Measurements from ENCODE around the gene EHD4.

The EHD4 gene

DNA sequence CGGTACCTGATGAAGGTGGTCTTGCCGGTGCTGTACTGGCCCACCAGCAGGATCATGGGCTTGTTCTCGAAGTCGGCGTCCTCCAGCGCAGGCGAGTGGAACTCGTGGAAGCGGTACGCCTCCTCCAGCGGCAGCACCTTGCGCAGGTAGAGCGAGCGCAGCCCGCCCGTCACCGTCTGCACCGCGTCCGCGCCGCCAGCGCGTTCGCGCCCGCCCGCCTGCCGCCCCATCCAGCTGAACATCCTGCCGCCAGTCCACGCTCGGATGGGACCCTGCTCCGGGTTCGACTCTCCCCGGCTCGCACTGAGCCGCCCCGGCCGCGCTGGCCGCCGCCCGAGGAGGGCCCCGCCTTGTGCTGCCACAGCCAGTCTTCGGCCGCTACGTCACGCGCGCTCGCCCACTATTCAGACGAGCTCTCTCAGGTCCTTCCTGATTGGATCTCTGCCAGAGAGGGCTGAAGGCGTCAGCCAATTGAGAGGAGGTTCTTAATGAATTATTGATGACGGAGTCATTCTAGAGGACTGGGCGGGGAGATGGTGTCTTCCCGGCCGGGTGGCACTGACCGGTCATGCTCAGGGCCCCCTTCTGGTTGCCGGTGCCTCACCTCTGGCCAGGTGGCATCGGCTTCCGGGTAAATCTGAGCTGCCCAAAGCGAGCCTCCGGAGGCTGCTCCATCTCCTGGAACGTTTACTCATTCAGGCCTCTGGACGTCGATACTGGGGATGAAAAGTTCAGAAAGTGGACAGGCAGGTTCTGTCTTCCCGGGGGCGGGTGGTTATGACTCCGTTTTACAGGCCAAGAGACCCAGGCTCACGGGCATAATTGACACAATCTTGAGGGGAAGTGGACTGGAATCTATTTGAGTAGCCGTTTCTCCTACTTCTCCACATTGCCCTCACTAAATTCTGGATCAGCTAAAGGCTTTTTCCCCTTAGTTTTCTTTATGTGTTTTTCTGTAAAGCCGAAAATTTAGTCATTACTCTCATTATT lies at the start of gene EHD4:
TSS of gene EHD4 (minus strand) at position 305 of the 990 bp plus-strand sequence. CDS start at position 242, 63 bp downstream.
- DNase-seq = peak; percentile 97

DNA sequence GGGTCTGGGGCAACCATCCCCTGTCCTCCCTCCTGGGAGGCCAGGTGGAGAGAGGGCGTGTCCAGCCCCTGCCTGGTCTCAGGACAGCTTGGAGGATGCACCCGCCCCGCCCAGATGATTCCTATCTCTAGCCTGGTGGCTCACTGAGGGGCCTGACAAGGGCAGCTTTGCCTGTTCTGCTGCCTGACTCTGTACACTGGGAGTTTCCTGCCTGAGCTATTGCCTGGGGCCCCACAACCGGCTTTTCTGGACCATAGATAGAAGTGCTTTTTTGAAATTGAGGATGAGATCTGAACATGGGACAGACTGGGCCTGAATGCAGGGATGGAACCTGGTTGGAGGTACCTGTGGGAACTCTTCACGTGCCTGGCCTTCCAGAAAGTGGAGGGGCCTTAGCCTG lies 49.2 kb upstream of the EHD4 start:
- no peak for DNase-seq

DNA sequence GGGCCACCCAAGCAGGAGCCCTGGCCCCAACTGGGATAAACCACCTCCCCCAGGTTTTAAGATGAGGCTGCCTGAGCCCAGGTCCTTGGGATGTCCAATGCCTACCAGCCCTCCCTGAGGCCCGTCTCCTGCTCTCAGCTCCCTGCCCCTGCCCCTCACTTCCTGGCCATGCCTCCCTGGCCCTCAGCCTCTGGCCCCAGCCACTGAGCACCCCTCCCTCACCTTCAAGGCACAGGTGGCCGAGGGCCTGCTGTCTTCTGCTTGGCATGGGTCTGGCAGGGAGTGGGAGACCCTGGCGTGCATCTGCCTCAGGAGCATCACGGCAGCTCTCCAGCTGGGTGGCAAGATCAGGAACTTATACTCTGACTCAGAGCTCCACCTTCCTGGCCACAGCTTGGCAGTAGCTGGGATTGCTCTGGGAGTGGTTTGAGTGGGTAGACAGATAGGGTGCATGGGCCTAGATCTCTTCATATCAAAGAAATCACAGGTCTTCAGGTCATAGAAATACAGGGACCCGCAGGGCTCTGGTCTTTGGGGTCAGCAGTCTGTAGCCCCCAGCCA lies 48.4 kb upstream of the EHD4 start, which contains the start of gene PLA2G4E:
TSS of gene PLA2G4E (minus strand) at position 330 of the 561 bp plus-strand sequence. CDS start at position 318, 12 bp downstream.
- DNase-seq = no peak

DNA sequence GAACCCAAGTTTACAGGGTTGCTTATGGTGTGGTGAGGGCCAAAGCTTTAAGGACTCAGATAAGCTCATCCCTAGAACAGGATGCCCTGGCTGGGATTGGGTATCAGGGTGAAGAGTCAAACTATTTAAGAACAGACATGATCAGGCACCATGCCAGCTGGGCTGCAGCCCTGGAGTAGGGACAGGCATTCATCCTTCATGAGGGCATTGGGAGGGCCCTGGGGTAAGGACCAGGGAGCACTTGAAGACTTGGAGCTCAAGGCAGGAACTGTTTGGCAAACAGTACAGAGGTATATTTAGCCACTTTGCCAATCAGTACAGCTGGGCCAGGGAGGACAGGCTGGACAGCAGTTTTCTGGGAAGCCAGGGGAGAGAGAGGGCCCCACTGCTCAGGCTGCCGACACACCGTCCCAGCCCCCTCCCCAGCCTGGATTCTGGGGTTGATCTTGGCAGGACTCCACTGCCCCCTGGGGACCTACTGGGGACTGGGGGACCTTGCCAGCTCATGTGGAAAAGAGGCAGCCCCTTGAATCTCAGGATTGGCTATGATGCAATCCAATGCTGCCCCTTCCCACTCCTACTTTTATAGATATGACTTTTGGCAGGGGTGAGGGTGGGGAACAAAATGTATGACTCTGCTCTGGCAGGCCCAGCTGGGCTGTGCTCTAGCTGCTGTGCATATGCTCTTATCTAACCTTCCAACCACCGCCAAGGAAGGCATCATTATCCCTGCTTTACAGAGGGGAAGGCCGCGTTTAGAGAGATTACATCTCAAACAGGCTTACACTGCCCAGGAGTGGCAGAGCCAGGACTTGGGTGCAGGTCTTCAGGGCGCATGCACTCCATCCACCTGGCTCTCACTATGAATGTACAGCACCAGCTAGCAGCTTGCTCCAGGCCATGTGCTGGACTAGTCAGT lies 46.2 kb upstream of the EHD4 start:
- DNase-seq = no peak

DNA sequence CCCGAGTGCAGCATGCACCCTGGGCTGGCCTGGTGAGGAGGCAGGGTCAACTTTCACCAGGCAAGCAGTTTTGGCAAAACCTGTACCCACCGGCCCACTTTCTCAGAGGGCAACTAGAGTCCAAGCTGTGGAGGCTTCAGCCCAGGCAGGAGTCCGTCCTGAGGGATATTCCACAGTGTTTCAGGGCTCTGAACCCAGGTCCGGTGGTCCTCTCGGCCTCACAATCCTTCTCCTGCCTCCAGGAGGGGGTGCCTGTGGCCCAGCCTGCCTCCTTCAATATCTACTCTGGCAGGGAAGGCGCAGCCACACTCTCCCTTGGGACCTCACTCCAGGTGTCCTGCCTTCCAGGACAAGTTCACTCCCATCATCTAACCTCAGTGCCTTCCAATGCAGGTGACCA lies 44.6 kb upstream of the EHD4 start:
- no peak for DNase-seq

DNA sequence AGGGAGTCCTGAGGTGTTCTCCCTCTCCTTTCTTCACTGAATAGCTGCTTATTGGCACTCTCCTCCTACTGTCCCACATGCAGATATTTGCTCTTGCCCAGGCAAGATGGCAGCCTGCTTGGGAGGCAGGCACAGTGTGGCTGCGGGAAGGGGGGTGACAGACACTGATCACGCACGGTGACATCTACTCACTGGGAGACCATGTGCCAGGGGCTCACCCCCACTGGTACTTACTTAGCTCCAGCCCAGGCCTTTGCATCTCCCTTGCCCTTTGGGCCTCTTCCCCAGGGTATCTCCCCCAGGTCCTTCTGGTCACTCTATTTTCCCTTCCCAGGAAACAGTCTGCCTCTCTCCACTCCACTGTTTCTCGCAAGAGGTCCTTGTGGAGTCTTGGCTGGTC lies 42.0 kb upstream of the EHD4 start:
- no peak for DNase-seq

DNA sequence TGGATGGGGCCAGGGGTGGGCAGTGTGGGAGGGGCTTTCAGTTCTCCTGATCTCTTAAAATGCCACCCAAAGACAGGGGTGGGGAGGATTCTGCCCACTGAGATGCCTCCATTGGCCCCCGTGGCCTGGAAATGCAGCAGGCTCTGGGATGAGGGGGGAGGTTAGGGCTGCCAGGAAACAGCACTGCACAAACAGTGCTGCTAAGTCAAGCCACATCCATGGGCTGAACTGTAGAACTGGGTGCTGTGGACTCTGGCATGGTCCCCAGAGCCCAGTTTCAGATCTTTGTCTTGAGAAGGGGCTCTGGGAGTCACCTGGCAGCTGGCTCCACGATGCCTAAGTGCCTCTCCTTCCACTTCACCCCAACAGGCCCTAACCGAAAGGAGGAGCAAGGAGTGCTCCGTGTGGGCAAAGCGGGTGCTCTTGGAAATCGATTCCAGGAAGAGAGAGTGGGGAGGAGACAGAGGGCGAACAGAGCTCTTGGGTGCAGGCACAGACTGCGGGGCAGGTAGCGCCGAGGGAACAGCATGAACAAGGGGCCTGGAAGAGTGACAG lies 40.6 kb upstream of the EHD4 start:
- no peak for DNase-seq

DNA sequence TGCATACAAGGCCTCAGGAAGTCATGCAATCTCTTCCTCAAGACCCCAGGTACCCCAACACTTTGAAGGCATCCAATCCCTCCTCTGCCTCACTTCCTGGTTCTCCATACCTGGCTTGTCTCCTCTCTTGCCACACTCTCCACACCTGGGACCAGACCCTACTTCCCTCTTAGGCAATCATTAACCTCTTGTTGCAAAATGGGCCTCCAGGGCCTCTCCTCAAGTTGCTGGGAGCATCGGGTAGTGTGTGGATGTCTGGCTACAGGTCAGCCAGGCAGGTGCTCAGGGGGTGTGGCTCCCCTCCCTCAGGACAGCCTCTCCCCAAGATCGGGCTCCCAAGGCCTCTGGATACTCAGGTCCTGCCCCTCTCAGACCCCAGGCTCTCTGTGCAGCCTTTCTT lies 39.9 kb upstream of the EHD4 start:
- DNase-seq = no peak

DNA sequence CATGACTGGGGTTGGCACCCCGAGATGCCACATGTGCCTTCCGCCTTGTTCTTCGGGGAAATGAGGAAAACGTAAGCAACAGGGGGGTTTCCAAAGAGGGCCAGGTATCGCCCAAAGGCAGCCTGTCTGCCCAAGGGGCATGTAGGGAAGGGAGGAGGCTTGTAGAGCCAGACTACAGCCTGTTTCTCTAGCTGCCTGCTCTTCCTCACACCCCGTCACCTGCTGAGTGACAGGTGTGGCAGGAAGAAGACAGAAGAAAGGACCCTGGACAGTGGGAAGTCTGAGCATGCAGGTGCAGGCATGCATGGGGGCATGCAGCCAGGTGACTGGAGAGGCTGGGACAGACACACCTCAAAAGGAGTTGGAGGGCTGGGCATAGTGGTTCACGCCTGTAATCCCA lies 38.7 kb upstream of the EHD4 start:
- no peak for DNase-seq

DNA sequence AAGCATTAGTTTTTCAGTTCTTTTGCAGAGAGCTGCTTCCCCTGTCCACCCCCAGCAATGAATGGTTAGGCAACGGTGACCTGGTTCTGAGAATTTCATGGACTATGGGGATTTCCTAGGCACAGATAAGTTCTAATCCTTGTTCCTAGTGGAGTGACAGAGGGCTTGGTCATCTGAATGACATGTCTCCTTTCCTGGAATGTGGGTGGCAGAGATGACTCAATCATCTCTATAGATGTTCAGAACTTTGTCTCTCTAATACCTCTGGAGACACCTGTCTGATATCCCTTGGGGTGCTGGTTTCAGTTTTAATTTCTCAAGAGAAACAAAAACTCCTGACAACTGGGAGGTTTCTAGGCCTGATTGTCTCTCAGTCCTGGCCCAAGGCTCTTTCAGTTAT lies 38.1 kb upstream of the EHD4 start:
- DNase-seq = peak; percentile 31

DNA sequence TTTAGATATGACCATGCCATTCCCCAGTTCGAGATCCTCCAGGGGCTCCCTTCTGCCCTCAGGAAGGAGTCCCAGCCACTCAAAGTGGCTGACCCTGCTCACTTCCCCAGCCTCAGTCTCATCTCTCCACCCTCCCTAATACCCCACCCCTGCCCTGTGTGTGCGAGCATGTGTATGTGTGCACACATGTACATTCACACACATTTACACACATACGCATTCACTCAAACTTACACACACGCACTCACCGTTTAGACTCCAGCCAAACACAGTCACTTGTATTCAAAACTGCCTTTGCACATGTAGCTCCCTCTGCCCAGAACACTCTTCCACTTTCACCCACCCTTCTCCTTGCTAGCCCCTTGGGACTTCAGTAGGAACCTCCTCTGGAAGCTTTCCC lies 37.1 kb upstream of the EHD4 start:
- no peak for DNase-seq

DNA sequence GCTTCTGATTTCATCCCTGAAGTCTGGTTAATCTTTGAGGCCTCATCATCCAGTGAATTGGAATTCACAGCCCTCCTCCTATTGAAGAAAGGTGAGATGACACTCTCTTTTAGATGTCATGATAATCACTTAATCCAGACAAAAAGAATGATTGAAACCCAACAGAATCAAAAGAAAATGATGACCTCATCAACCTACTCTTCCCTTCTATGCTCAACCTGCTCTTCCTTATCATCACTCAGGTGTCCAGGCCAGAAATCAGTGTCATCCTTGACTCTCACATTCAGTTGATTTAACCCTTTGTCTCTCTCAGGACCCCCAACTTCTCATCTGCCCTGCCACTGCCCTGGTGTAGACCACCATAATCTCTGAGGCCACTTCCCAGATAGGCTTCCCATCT lies 36.7 kb upstream of the EHD4 start:
- no peak for DNase-seq

DNA sequence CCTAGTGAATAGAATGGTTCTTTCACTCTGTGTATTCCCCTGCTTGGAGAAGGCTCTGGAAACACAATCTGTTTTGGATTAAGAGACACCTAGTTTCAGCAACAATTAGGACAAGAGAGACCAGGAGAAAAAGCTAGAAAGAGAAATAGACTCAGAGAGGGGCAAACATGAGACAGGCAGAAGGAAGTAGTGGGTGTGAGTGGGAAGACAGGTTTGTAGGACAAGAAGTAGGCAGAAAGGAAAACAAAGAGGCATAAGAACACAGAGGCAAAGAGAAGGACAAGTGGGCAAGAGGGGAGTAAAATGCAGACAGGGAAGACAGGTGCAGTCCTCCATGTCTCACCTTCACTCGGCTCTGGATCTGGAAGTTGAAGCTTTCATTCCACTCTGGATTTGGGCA lies 35.0 kb upstream of the EHD4 start:
- DNase-seq = no peak

DNA sequence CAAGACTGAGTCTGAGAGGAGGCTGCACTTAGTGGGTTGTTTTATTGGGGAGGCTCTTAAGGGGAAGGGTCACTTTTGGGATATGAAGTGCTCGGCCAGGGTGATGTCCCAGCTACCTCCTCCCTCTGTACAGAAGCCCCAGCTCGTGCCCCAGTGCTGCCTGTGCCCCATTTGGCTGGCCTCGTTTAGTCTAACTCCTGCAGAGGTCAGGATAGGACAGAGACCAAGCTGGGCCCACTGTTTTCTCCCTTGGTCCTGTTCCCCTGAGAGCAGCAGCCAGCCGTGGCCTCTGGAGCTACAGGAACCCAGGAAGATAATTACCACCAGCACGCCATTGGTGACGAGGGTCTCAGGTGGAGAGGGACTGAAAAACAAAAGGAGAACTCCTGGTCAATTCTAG lies 30.0 kb upstream of the EHD4 start:
- no peak for DNase-seq

DNA sequence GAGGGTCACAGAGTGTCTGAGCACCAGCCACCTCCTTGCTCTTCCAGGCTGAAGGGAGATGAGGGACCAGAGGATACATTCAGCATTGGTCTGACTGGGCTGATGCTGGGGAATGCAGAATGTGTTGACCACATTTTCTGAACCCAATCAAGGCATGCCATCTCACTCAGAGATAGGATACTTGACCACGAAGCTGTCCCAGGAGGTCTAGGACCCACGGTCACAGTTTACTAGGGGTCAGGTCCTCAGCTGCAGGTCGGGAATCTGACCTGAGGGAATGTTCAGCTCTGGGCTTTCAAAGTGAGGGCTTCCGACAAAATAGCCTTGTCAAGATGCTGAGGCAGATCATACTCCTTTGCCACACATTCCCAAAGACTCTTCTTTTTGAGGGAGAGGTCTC lies 28.9 kb upstream of the EHD4 start:
- no peak for DNase-seq

DNA sequence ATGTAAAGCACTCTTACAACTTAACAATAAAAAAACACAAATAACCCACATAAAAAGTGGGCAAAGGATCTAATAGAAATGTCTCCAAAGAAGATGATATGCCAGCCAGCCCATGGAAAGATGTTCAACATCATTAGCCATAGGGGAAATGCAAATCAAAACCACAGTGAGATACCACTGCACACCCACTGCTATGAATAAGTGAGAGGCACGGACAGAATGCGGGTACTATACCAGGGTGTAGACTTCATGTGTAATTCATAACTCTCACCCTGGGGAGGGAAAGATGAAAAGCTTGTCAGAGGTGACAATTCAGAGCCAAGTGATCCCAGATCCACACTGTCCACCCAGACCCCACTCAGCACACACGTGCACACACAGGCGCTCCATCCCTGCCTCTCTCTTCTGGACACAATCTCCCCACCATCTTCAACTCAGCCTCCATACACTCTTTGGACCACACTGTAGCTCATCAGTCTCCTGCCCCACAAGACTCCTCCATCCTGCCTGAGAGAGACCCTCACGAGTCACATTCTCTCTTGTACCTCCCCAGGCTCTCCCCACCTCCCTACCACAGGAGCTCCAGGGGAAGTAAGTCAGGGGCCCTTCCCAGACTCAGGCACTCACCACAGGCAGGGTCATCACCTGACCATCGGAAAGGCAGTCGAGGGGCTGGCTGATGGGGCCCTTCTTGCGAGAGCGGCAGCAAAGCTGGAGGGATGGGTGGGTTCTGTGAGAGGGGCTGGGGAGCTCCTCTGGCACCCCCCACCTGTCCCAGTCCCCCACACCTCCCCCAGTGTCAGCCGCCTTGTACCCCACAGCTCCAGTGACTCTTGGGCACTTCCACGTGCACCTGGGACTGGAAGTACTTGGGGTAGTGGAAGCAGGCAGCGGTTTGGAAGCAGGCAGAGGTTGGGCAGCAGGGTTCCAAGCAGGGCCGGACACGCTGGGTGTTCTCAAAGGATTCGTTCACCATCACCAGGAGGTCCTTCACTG lies 27.2 kb upstream of the EHD4 start:
- DNase-seq = no peak

DNA sequence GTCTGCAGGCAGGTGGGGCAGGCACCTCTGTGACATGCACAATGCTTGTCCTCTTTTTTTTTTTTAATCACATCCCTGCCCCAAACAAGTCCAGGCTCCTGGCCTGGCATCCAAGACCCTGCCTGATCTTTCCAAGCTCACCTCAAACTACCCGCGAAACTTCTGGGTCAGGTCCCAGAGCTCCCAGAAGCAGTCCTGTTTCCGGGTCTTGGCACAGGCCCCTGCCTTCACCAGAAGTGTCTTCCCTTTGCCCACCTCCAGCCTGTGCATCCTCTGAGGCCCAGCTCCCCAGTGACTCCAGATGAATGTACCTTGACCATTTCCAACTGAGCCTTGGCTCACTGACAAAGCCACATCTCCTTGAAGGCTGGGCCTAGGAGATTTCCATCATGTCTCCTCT lies 25.5 kb upstream of the EHD4 start:
- no peak for DNase-seq

DNA sequence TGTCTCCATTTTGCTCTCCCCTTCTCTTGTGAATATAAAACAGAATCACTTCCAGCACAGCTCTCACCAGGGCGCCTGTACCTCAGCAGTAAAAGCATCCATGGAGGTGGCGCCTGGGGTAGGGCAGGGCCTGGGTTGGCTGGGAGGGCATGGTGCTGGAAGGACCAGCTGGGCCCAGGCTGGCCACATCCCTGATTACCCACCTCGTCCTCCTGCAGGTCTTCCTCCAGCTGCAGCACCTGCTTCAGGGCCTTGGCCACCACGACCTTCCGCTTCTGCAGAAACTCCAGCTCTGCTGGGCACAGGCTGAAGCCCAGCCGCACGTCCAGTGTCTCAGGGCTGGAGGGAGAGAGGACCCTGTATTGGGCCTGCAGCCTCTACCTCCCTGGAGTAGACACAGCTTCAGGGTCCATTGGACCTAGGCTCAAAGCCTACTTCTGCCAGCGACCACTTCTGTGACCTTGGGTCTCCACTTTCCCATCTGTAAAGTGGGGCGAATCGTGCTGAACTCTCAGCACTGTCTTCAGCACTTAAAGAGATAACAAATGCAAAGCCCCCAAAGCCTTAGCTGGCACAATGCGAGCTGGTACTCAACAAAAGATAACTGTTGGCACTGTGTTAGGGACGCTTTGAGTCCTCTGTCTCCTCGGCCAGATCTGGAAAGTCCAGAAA lies 24.7 kb upstream of the EHD4 start:
- no peak for DNase-seq

DNA sequence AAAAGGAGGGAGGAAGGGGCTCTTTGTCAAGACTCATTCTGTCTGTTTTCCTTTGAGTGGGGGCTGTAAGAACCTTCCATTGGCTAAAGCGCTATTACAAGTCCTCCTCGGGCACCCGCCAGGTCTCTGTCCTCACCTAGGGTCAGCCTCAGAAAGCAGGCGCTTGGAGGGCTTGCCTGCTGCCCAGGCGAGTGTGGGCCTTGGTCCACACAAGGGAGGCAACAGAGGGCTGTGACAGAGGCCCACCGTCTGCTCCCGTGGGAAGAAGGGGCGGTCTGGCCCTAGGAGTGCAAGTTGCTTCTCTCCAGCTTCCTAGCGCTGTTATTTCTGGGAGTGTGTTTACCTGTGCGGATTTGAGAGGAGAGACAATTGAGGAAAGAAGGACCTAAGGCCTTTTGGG lies 24.0 kb upstream of the EHD4 start:
- DNase-seq = no peak

DNA sequence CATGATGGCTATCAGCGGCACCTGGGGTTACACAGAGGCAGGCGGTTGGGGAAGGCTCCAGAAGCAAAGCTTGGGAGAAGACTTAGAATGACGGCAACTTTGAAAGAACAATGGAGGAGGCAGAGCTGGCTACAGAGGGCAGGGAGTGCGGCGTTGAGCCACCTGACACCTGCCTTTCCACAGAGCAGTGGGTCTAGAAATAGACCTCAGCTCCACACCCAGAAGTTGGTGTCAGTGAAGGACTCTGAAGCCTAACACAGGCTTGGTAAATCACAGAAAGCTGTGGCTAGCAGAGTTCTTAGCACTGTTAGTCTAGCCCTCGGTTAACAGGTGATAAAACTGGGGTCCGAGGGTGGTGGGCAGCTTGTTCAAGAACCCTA lies 23.1 kb upstream of the EHD4 start:
- no peak for DNase-seq
